ENCODE results near the gene FRYL.
"Not testable (repeated sequence)": the region's sequence is repeated elsewhere in the genome, so short reads cannot be mapped to it uniquely, and the experiment has no call there.

FRYL gene

DNA sequence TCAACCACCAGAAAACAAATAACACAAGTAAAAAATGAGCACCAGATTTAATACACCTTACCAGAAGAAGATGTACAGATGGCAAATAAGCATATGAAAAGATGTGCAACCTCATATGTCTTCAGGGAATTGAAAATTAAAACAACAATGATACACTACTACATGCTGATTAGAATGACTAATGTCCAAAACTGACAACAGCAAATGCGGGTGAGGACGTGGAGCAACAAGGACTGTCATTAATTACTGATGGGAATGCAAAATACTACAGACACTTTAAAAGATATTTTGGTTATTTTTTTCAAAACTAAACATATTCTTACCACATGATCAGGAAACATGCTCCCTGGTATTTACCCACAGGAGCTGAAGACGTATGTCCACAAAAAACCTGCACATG, 140.3 kb downstream of the FRYL start:
- DNase-seq (ENCODE audit: insufficient read length) = no peak
- FAIRE-seq = no peak
- no peak for TF ChIP-seq TAF1 (IDR thresholded peaks at IDR 0.05; ENCODE audit: borderline replicate concordance, low read depth, low read length)
- no peak for TF ChIP-seq POLR2AphosphoS5 (IDR thresholded peaks at IDR 0.05; ENCODE audit: low read depth, low read length)
- no peak for TF ChIP-seq POLR2A (IDR thresholded peaks at IDR 0.05; ENCODE audit: low read depth, low read length)

DNA sequence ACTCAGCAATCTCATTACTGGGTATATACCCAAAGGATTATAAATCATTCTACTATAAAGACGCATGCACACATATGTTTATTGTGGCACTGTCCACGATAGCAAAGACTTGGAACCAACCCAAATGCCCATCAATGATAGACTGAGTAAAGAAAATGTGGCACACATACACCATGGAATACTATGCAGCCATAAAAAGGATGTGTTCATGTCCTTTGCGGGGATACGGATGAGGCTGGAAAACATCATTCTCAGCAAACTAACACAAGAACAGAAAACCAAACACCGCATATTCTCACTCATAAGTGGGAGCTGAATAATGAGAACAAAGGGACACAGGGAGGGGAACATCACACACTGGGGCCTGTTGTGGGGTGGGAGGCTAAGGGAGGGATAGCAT, 141.5 kb downstream of the FRYL start:
- DNase-seq (ENCODE audit: insufficient read length); FAIRE-seq: not testable (repeated sequence)

DNA sequence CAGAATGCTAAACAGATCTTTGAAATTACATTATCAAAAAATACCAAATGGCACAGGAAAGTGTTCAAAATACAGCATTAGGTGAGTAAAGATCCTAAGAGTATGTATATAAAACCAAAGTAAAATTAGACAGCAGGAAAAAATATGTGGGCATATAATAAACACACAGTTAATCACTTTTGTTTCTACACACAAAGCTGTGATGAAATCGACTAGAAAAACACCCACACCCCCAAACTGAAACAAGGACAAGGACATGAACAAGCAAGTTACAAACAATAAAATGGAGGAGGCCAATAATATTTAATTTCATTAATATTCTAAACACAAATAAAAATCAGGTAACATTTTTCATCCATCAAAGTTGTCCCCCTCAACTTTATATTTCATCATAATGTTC, 143.2 kb downstream of the FRYL start:
- DNase-seq (ENCODE audit: insufficient read length) (no peak), FAIRE-seq (no peak)
- no peak for TF ChIP-seq TAF1 (IDR thresholded peaks at IDR 0.05; ENCODE audit: borderline replicate concordance, low read depth, low read length)
- TF ChIP-seq POLR2A (IDR thresholded peaks at IDR 0.05; ENCODE audit: low read depth, low read length) = no peak
- TF ChIP-seq POLR2AphosphoS5 (IDR thresholded peaks at IDR 0.05; ENCODE audit: low read depth, low read length) = no peak

DNA sequence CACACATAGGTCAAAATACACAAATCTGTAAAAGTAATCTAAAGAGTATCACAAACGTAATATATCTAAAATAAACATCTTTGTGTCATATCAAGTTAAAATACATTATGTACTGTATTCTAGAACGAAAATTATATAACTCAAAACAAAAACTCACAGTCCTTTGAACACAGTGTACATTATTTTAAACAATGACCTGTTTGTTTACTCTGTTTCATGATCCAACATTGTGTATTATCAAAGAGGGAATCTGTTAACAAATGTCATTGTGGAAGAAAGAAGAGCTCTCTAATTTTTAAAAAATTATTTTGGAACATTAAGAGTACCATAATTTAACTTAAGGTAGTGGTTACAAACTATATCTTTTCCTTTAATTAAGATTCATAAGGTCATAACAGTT, 144.1 kb downstream of the FRYL start:
- FAIRE-seq (peak; percentile 5), DNase-seq (ENCODE audit: insufficient read length) (no peak)
- no peak for TF ChIP-seq POLR2A (IDR thresholded peaks at IDR 0.05; ENCODE audit: low read depth, low read length)
- TF ChIP-seq TAF1 (IDR thresholded peaks at IDR 0.05; ENCODE audit: borderline replicate concordance, low read depth, low read length) = no peak
- TF ChIP-seq POLR2AphosphoS5 (IDR thresholded peaks at IDR 0.05; ENCODE audit: low read depth, low read length) = no peak

DNA sequence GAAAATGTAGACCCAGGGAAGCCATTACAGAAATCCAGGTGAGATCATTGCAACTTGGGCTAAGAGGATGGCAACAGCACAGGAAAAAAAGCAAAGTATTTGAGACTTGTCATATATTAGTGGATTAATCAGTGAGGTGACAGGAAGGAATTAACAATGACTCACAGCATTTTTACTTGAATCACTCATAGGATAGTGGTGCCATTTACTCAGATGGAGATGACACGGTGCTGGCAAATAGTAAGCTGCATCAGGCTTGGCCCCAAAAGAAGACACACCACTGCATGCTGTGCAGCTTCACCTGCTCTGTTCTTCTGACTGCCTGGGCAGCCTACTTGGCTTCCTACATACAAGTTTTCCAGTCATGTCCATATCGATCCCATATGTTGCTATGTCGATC, 144.8 kb downstream of the FRYL start:
- TF ChIP-seq POLR2A (IDR thresholded peaks at IDR 0.05; ENCODE audit: low read depth, low read length) (no peak), POLR2AphosphoS5 (IDR thresholded peaks at IDR 0.05; ENCODE audit: low read depth, low read length) (no peak), TAF1 (IDR thresholded peaks at IDR 0.05; ENCODE audit: borderline replicate concordance, low read depth, low read length) (no peak)
- FAIRE-seq (no peak), DNase-seq (ENCODE audit: insufficient read length) (no peak)

DNA sequence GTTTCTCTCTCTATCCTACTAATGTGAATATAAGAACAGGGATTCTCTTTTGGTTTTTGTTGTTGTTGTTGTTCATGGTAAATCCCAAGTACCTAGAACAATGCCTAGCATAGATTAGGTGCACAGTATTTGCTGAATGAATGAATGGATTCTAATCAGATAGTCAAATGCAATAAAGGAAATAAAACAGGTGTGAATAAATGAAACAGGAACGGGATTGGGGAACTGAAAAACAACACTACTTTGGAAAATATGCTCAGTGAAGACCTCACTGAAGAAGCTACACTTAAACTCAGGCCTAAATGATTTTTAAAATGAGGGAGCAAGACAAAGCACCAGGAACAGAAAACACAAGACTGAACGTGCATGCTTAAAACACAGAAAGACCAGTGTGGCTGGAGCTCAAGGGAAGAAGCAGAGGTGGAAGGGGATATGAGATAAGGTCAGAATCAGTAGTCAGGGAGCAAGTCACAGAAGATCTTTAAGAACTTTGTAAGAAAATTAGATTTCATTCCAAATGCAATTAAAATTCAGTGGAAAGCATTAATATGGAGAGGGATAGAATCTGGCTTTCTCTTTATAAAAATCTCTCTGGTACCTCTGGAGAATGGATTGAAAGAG, 145.3 kb downstream of the FRYL start:
- DNase-seq (ENCODE audit: insufficient read length) (no peak), FAIRE-seq (peak; percentile 5)
- no peak for TF ChIP-seq POLR2AphosphoS5 (IDR thresholded peaks at IDR 0.05; ENCODE audit: low read depth, low read length)
- TF ChIP-seq POLR2A (IDR thresholded peaks at IDR 0.05; ENCODE audit: low read depth, low read length) = no peak
- no peak for TF ChIP-seq TAF1 (IDR thresholded peaks at IDR 0.05; ENCODE audit: borderline replicate concordance, low read depth, low read length)

DNA sequence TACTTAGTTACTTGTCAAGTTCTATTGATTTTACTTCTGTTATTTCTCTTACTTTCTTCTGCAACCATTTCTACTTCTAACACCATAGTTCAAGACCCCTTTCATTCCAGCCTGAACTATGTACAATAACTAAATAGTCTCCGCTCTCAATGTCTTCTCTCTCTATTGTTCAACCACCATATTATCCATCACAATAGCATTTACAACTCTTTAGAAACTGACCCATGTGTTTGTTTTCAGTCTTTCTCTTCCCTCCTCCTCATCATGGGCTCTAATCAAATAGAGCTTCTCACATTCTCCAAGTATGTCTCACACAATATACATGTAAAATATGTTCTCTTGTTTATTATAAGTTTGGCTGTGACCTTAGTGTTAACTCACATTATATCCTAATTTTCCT, 146.4 kb downstream of the FRYL start:
- FAIRE-seq (no peak), DNase-seq (ENCODE audit: insufficient read length) (no peak)

DNA sequence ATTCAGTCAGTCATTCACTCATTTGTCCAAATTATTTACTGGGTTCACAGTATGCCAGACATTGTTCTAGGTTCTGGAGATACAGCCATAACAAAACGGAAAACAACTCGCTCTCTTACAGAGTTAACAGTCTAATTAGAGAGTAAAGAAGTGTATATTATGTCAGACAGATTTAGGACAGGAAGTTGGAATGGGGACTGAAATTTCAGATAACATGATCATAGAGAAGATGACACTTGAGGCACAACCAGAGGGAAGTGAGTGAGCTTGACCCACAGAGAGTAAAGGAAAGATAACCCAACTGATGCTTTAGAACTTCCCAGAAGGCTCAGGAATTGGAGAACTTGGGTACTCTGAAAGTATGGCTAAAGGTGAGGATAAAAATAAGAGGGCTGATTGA, 150.6 kb downstream of the FRYL start:
- DNase-seq (ENCODE audit: insufficient read length) (no peak), FAIRE-seq (no peak)
- no peak for TF ChIP-seq TAF1 (IDR thresholded peaks at IDR 0.05; ENCODE audit: borderline replicate concordance, low read depth, low read length)
- no peak for TF ChIP-seq POLR2AphosphoS5 (IDR thresholded peaks at IDR 0.05; ENCODE audit: low read depth, low read length)
- no peak for TF ChIP-seq POLR2A (IDR thresholded peaks at IDR 0.05; ENCODE audit: low read depth, low read length)

More for the DNA sequence above, 146.4 kb downstream of the FRYL start:
- no peak for TF ChIP-seq TAF1 (IDR thresholded peaks at IDR 0.05; ENCODE audit: borderline replicate concordance, low read depth, low read length)
- TF ChIP-seq POLR2AphosphoS5 (IDR thresholded peaks at IDR 0.05; ENCODE audit: low read depth, low read length) = no peak
- no peak for TF ChIP-seq POLR2A (IDR thresholded peaks at IDR 0.05; ENCODE audit: low read depth, low read length)

DNA sequence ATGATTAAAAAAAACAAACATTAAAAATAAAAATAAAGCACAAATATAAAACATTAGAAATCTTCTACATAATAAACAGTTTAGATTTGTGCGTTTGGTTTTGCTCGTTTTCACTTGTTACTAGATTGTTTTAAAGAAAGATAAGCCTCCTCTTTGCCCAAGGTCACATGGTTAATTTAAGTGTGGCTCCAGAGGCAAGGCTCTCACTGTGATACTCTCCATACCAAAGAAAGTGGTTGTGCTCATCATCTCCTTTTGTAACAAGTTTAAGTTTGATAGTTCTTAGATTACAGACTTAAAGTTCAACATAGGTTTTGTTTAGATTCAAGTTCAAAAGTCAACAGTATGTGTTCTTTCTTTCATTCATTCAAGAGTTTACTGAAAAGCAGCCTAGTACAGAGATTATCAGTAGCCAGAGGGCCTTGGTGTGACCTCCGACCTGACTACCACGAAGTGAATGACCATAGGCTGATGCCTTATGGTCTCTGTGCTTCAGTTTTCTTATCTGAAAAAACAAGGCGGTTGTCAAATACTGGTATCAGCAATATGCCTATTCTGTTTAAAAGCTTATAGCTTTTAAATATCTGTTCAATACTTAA, 156.8 kb downstream of the FRYL start:
- FAIRE-seq (peak; percentile 76), DNase-seq (ENCODE audit: insufficient read length) (no peak)
- TF ChIP-seq TAF1 (IDR thresholded peaks at IDR 0.05; ENCODE audit: borderline replicate concordance, low read depth, low read length) (no peak), POLR2AphosphoS5 (IDR thresholded peaks at IDR 0.05; ENCODE audit: low read depth, low read length) (no peak), POLR2A (IDR thresholded peaks at IDR 0.05; ENCODE audit: low read depth, low read length) (no peak)

DNA sequence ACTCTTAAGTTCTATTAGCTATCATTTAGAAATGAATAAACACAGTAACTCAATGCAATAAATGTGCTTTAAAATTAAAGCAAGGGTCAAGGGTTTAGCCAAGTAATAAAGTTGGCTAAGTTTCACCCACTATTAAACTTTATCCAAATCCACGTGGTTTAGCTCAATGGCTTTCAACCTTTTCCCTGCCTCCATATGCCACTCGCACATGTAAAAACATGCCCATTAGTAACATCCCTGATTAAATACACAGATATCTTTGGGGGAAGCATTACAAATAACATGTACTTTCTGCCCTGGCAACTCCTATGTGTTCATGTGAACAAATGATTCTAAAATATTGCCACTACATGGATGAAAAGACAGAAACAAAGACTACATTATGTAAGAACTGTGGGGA, 159.2 kb downstream of the FRYL start:
- no peak for TF ChIP-seq POLR2AphosphoS5 (IDR thresholded peaks at IDR 0.05; ENCODE audit: low read depth, low read length)
- FAIRE-seq = no peak
- DNase-seq (ENCODE audit: insufficient read length) = no peak

DNA sequence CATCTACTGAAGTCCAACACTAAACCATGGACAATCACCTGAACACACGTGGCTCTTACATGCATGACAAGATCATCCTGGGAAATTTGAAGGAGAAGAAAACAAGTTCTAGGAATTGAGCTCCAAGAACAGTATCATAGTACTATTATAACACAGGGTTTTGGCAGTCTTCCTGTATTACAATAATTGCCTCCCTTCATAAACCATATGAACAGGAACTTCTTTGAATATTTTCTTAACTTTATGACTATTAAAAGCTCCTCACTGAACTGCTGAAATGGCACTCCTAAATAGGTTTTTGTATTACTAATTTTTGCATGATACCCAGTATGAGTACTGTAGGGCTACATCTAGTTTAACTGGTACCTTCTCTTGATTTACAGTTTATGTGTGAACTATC, 160.0 kb downstream of the FRYL start:
- no peak for DNase-seq (ENCODE audit: insufficient read length)
- FAIRE-seq = no peak
- no peak for TF ChIP-seq POLR2AphosphoS5 (IDR thresholded peaks at IDR 0.05; ENCODE audit: low read depth, low read length)
- TF ChIP-seq TAF1 (IDR thresholded peaks at IDR 0.05; ENCODE audit: borderline replicate concordance, low read depth, low read length) = no peak
- no peak for TF ChIP-seq POLR2A (IDR thresholded peaks at IDR 0.05; ENCODE audit: low read depth, low read length)

GRCh38 chr4:48604527-48604926, 175.6 kb downstream of the FRYL start:
- TF ChIP-seq TAF1 (IDR thresholded peaks at IDR 0.05; ENCODE audit: borderline replicate concordance, low read depth, low read length) = no peak
- TF ChIP-seq POLR2A (IDR thresholded peaks at IDR 0.05; ENCODE audit: low read depth, low read length) = no peak
- no peak for TF ChIP-seq POLR2AphosphoS5 (IDR thresholded peaks at IDR 0.05; ENCODE audit: low read depth, low read length)

GRCh38 chr4:48604041-48604440, 176.0 kb downstream of the FRYL start:
- DNase-seq (ENCODE audit: insufficient read length) (no peak), FAIRE-seq (no peak)
- TF ChIP-seq TAF1 (IDR thresholded peaks at IDR 0.05; ENCODE audit: borderline replicate concordance, low read depth, low read length) (no peak), POLR2A (IDR thresholded peaks at IDR 0.05; ENCODE audit: low read depth, low read length) (no peak), POLR2AphosphoS5 (IDR thresholded peaks at IDR 0.05; ENCODE audit: low read depth, low read length) (no peak)

More at GRCh38 chr4:48604527-48604926, 175.6 kb downstream of the FRYL start:
- no peak for DNase-seq (ENCODE audit: insufficient read length)
- peak; percentile 40 for FAIRE-seq
